CD4-positive, alpha-beta T cell (primary cell): ENCODE measurements around the gene WNT8B. TPM values are rescaled to one million over a fixed set of nuclear protein-coding genes. Genes with fewer than 3 reads are reported as not detected.

Source experiments
- ATAC-seq: fragments of 200-7000 bp; cut with Tn5 transposase; one replicate; pipeline ENCODE4 v1.10.0; 2022; ENCODE audit warnings: mild to moderate bottlenecking; ENCODE audit not compliant: poor library complexity
- CTCF ChIA-PET: fragments of 350-600 bp; sonication (Branson Sonifier 250); formaldehyde crosslinking; loops from one replicate; lab custom pipeline; 2021; ENCODE audit warnings: antibody characterized with exemption, inconsistent platforms; lab: Charles Lee
- POLR2A ChIA-PET: fragments of 350-600 bp; sonication (Branson Sonifier 250); formaldehyde crosslinking; loops from one replicate; lab custom pipeline; 2021; ENCODE audit warnings: antibody characterized with exemption, inconsistent platforms; lab: Charles Lee
- DNase-seq, 14 experiments: peaks; one replicate each; pipeline ENCODE4 v3.0.0-alpha.2; 2013 to 2020; ENCODE audit warnings: mixed read lengths in 2 of 14
- H3K27ac ChIP-seq, 2 donors: one replicate each; pipeline versions ENCODE4 v1.5.1 to v1.7.0; 2013; ENCODE audit warnings: low read length in 2 of 2, low read depth in 1 of 2, mild to moderate bottlenecking in 1 of 2
- H3K27me3 ChIP-seq, 2 experiments: 1 replicate in 1 of 2; 2 replicates in 1 of 2; pipeline versions ENCODE4 v1.6.1 to v1.7.0; 2013; ENCODE audit warnings: low read length in 2 of 2, control low read depth in 1 of 2, mild to moderate bottlenecking in 1 of 2, moderate library complexity in 1 of 2; ENCODE audit not compliant: insufficient read depth in 2 of 2, control insufficient read depth in 1 of 2
- H3K36me3 ChIP-seq: one replicate; pipeline ENCODE4 v1.6.1; 2013; ENCODE audit warnings: low read length, control low read depth; ENCODE audit not compliant: insufficient read depth
- H3K4me1 ChIP-seq: one replicate; pipeline ENCODE4 v1.6.1; 2013; ENCODE audit warnings: low read length, control low read depth; ENCODE audit not compliant: insufficient read depth
- H3K4me3 ChIP-seq: one replicate; pipeline ENCODE4 v1.5.1; 2013; ENCODE audit warnings: mild to moderate bottlenecking, low read length, moderate library complexity
- H3K9me3 ChIP-seq, 2 experiments: 1 replicate in 1 of 2; 2 replicates in 1 of 2; pipeline versions ENCODE4 v1.6.1 to v1.7.0; 2013; ENCODE audit warnings: low read length in 2 of 2, mild to moderate bottlenecking in 2 of 2, control low read depth in 1 of 2, moderate library complexity in 1 of 2; ENCODE audit not compliant: control insufficient read depth in 1 of 2, insufficient read depth in 1 of 2
- H3K27ac Mint-ChIP-seq: one replicate; pipeline ENCODE4 v1.8.0; 2020; ENCODE audit warnings: mixed read lengths
- H3K27me3 Mint-ChIP-seq: one replicate; pipeline ENCODE4 v1.8.0; 2021; ENCODE audit warnings: mixed read lengths
- H3K36me3 Mint-ChIP-seq: one replicate; pipeline ENCODE4 v1.8.0; 2021; ENCODE audit warnings: low read depth, mixed read lengths
- H3K4me1 Mint-ChIP-seq: one replicate; pipeline ENCODE4 v1.8.0; 2021; ENCODE audit warnings: low read depth, mixed read lengths
- H3K4me3 Mint-ChIP-seq: one replicate; pipeline ENCODE4 v1.8.0; 2020; ENCODE audit warnings: mild to moderate bottlenecking, mixed read lengths
- H3K9me3 Mint-ChIP-seq: one replicate; pipeline ENCODE4 v1.8.0; 2020; ENCODE audit warnings: mixed read lengths
- intact Hi-C, 2 experiments: fragments of 100-400 bp; cut with DNase I in 1 of 2; cut with micrococcal nuclease in 1 of 2; formaldehyde crosslinking; loops; one replicate each; pipeline versions ENCODE4 v1.15.1 to v1.9.0; 2023 to 2025; cut with DNase I, micrococcal nuclease
- polyA plus RNA-seq, 2 donors: library from polyadenylated mRNA; unstranded; fragments of 120-200 nt; gene quantifications; one replicate each; pipeline ENCODE4 v1.2.1, GENCODE V29; 2013
- total RNA-seq, 174 experiments: library from RNA in 2 of 174; stranded (reverse) in 2 of 174; gene quantifications; one replicate each; pipeline ENCODE4 v1.2.3 and lab custom pipeline; 2021 to 2026
- TF ChIP-seq, protein P1 (sequence below): fragments of 200-600 bp; IDR thresholded peaks from one replicate; pipeline ENCODE4 v1.8.0; 2022; ENCODE audit warnings: antibody characterized with exemption, mild to moderate bottlenecking

Gene WNT8B, protein sequence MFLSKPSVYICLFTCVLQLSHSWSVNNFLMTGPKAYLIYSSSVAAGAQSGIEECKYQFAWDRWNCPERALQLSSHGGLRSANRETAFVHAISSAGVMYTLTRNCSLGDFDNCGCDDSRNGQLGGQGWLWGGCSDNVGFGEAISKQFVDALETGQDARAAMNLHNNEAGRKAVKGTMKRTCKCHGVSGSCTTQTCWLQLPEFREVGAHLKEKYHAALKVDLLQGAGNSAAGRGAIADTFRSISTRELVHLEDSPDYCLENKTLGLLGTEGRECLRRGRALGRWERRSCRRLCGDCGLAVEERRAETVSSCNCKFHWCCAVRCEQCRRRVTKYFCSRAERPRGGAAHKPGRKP
- total RNA-seq (not detected), total RNA-seq (lab: John Stamatoyannopoulos, UW) (0 to 3.1 (median 0.06) reads per million in 172 experiments)
- 0.27 TPM for polyA plus RNA-seq (2013, experiment 1 of 2)
- 0.30 TPM for polyA plus RNA-seq (2013, experiment 2 of 2)

DNA sequence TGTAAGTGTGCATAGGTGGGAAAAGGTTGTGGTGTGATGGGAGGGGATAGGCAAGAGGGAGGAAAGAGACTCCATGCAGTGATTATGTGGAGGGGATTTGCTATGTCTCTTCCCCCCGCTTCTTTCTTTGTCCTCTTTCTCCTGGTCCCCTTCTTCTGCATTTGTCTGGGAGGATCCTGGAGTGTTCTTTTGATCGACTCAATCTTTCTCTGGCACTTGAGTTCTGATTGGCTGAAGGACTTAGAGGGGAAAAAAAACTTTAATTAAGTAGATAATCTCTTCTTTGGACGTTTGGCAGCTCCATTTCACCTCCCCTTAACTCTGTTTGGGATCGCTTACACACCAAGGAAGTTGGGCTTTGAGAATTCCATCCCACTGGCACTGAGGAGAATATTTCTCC is at the start of gene WNT8B:
Gene WNT8B, plus strand, starts transcription at position 301 of the 400 bp plus-strand sequence. CDS start 160 bp downstream, outside the sequence.
- Mint-ChIP-seq H3K27ac (no peak within 1 kb of the TSS), H3K4me3 (no peak within 1 kb of the TSS), H3K36me3 (no peaks in the 10 kb centered on the region), H3K9me3 (no peaks in the 10 kb centered on the region), H3K27me3 (no peaks in the 10 kb centered on the region), H3K4me1 (no peaks in the 10 kb centered on the region)
- Histone ChIP-seq H3K36me3 (no peaks in the 10 kb centered on the region), H3K9me3 (no peaks in the 10 kb centered on the region), H3K27ac (no peak within 1 kb of the TSS), H3K4me3 (no peak within 1 kb of the TSS), H3K27me3 (no peaks in the 10 kb centered on the region), H3K4me1 (no peaks in the 10 kb centered on the region)
- POLR2A ChIA-PET, result no interaction called here
- TF ChIP-seq, protein P1, sequence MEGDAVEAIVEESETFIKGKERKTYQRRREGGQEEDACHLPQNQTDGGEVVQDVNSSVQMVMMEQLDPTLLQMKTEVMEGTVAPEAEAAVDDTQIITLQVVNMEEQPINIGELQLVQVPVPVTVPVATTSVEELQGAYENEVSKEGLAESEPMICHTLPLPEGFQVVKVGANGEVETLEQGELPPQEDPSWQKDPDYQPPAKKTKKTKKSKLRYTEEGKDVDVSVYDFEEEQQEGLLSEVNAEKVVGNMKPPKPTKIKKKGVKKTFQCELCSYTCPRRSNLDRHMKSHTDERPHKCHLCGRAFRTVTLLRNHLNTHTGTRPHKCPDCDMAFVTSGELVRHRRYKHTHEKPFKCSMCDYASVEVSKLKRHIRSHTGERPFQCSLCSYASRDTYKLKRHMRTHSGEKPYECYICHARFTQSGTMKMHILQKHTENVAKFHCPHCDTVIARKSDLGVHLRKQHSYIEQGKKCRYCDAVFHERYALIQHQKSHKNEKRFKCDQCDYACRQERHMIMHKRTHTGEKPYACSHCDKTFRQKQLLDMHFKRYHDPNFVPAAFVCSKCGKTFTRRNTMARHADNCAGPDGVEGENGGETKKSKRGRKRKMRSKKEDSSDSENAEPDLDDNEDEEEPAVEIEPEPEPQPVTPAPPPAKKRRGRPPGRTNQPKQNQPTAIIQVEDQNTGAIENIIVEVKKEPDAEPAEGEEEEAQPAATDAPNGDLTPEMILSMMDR, result no peak
- no peak for DNase-seq
- intact Hi-C loops, result no loop called here
- CTCF ChIA-PET, result no interaction called here
- no peak for ATAC-seq

DNA sequence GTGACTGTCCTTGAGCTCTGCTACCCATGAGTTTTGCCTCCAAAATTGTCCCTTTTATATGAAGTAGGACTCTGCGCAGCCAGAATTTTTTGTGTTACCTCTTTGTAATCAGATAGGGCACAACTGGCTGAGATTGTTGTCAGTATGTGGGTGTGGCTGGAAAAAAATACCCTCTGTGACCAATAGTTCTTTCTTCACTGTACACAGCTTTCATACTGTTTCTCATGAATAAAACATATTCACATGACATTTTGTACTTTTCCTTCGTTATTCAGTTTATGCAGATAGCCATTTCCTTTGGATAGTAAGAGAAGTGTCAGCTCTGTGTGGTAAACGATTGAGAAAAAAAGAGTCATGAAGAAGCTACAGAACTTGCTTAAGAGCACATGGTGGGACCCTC is 49.6 kb upstream of the WNT8B start:
- Mint-ChIP-seq H3K36me3 (no peaks in the 10 kb centered on the region), H3K27me3 (peaks cover 8% of the 10 kb centered on the region), H3K4me1 (no peaks in the 10 kb centered on the region), H3K4me3 (no peak overlapping the region), H3K27ac (no peak overlapping the region), H3K9me3 (no peaks in the 10 kb centered on the region)
- intact Hi-C loops, result no loop called here
- Histone ChIP-seq H3K9me3 (no peaks in the 10 kb centered on the region), H3K4me1 (no peaks in the 10 kb centered on the region), H3K4me3 (no peak overlapping the region), H3K36me3 (no peaks in the 10 kb centered on the region), H3K27me3 (no peaks in the 10 kb centered on the region), H3K27ac (no peak overlapping the region)
- TF ChIP-seq, protein P1, result no peak
- ChIA-PET POLR2A (no interaction called here), CTCF (no interaction called here)
- ATAC-seq (no peak), DNase-seq (no peak)

DNA sequence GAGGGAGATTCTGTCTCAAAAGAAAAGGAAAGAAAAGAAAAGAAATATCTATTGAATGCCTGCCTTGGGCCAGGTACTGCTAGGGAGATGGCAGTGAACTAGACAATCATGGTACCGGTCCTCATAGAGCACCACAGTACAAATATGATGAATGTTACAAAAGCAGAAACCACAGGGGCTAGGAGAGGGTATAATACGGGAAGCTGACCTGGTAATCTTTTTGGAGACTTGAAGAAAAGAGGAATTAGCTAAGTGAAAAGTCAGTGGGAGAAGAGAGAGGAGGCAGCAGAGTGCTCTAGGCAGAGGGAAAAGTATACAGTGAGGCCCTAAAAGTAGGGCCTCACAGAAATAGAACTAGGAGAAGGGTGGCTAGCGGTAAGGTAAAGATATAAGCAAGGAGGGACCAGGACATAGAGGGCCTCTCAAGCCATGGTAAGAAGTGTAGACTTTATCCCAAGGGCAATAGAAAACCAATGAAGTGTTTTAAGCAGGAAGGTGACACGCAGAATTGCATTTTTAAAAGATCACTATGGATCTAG is 42.8 kb upstream of the WNT8B start:
- ChIA-PET CTCF (no interaction called here), POLR2A (no interaction called here)
- ATAC-seq (no peak), DNase-seq (no peak)
- no peaks in the 10 kb centered on the region for H3K9me3 Mint-ChIP-seq
- H3K4me1 Mint-ChIP-seq, result no peaks in the 10 kb centered on the region
- TF ChIP-seq, protein P1, result no peak
- Histone ChIP-seq H3K9me3 (no peaks in the 10 kb centered on the region), H3K4me1 (no peaks in the 10 kb centered on the region), H3K4me3 (no peak overlapping the region), H3K27ac (no peak overlapping the region), H3K36me3 (no peaks in the 10 kb centered on the region), H3K27me3 (no peaks in the 10 kb centered on the region)
- H3K36me3 Mint-ChIP-seq, result no peaks in the 10 kb centered on the region
- no peak overlapping the region for H3K27ac Mint-ChIP-seq
- intact Hi-C loops, result no loop called here
- H3K4me3 Mint-ChIP-seq, result no peak overlapping the region
- peaks cover 16% of the 10 kb centered on the region for H3K27me3 Mint-ChIP-seq
